ENCODE data around the gene DYNC2H1. TPM values are rescaled to one million over a fixed set of nuclear protein-coding genes. Genes with fewer than 3 reads are reported as not detected.

Gene DYNC2H1
- polyA plus RNA-seq, 1 donor (not counting 4 experiments of a cell fraction or from before 2014, with no cell fraction given) = 18.5 TPM

DNA sequence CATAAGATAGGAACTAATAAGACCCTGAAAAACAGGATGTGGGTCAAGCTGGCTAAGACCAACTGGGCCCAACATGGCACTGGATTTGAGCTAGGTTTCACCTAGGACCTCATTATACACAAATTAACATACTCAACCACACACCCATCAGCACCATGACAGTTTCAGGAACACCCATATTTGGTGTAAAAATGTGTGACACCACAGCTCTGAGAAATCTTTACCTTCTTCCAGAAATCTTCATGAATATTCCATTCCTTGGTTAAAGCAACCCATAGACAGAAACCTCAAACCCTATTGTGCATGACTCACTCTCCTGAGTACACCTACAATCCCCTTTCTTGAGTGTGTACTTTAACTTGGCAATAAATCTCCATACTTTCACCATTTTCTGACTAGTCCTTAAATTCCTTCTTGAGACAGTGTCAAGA is 378.8 kb downstream of the DYNC2H1 start:
- H3K4me3 ChIP-seq (ENCODE audit: control insufficient read depth in 2 of 3, extremely low read depth in 1 of 3, insufficient read depth in 2 of 3, low read depth in 1 of 3, low read length in 3 of 3) = no peak overlapping the region
- FAIRE-seq (no peak), DNase-seq (ENCODE audit: low read depth, low spot score) (peak; percentile 5)
- peaks cover 3% of the 10 kb centered on the region for H3K9me3 ChIP-seq (ENCODE audit: control insufficient read depth, low read depth, low read length)
- H3K27ac ChIP-seq (ENCODE audit: control insufficient read depth, insufficient read depth, low read length) = no peak overlapping the region
- H3K9ac ChIP-seq (ENCODE audit: control insufficient read depth, extremely low read depth, insufficient read depth, low read length) = no peak overlapping the region
- TF ChIP-seq, protein P1, sequence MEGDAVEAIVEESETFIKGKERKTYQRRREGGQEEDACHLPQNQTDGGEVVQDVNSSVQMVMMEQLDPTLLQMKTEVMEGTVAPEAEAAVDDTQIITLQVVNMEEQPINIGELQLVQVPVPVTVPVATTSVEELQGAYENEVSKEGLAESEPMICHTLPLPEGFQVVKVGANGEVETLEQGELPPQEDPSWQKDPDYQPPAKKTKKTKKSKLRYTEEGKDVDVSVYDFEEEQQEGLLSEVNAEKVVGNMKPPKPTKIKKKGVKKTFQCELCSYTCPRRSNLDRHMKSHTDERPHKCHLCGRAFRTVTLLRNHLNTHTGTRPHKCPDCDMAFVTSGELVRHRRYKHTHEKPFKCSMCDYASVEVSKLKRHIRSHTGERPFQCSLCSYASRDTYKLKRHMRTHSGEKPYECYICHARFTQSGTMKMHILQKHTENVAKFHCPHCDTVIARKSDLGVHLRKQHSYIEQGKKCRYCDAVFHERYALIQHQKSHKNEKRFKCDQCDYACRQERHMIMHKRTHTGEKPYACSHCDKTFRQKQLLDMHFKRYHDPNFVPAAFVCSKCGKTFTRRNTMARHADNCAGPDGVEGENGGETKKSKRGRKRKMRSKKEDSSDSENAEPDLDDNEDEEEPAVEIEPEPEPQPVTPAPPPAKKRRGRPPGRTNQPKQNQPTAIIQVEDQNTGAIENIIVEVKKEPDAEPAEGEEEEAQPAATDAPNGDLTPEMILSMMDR (optimal IDR thresholded peaks at IDR 0.05 in 1 of 3, IDR thresholded peaks at IDR 0.05 in 1 of 3, conservative IDR thresholded peaks at IDR 0.05 in 1 of 3; ENCODE audit: extremely low read depth in 1 of 3, insufficient read depth in 2 of 3, low read length in 3 of 3) = no peak
- TF ChIP-seq EZH2 (IDR thresholded peaks at IDR 0.05; ENCODE audit: low read length) = no peak
- H3K27me3 ChIP-seq (ENCODE audit: control insufficient read depth, extremely low read depth, insufficient read depth, low read length) = no peaks in the 10 kb centered on the region
- H3K4me1 ChIP-seq (ENCODE audit: control insufficient read depth, extremely low read depth, insufficient read depth, low read length) = peaks cover 4% of the 10 kb centered on the region
- H4K20me1 ChIP-seq (ENCODE audit: control insufficient read depth, extremely low read depth, insufficient read depth, low read length) = no peaks in the 10 kb centered on the region
- no peaks in the 10 kb centered on the region for H3K79me2 ChIP-seq (ENCODE audit: control insufficient read depth, insufficient read depth, low read length)
- dilution Hi-C loops (cut with MboI; ENCODE audit: extremely low pct_ligation_motif_present, low sequenced_read_pairs) = no loop called here
- H3K36me3 ChIP-seq (ENCODE audit: control insufficient read depth in 2 of 2, extremely low read depth in 1 of 2, insufficient read depth in 2 of 2, low read length in 2 of 2) = no peaks in the 10 kb centered on the region
- H3K4me2 ChIP-seq (ENCODE audit: control insufficient read depth, extremely low read depth, insufficient read depth, low read depth, low read length) = no peak overlapping the region
- no peaks in the 10 kb centered on the region for H3K9me1 ChIP-seq (ENCODE audit: control insufficient read depth, extremely low read depth, insufficient read depth, low read length)
- H2AFZ ChIP-seq (ENCODE audit: control insufficient read depth, low read length) = no peak overlapping the region

DNA sequence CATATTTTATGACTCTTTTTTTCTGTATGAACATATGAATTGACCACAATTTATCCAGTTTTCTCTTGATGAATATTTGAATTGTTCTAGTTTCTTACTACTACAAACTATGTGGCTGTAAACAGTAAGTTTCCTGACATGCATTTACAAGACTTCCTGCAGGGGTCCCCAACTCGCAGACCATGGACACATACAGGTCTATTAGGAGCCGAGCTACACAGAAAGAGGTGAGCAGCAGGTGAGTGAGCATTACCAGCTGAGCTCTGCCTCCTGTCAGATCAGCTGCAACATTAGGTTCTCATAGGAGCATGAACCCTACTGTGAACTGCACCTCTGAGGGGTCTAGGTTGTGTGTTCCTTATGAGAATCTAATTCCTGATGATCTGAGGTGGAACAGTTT is 379.4 kb downstream of the DYNC2H1 start:
- dilution Hi-C loops (cut with MboI; ENCODE audit: extremely low pct_ligation_motif_present, low sequenced_read_pairs) = no loop called here
- FAIRE-seq = no peak
- H3K79me2 ChIP-seq (ENCODE audit: control insufficient read depth, insufficient read depth, low read length) = no peaks in the 10 kb centered on the region
- H3K4me2 ChIP-seq (ENCODE audit: control insufficient read depth, extremely low read depth, insufficient read depth, low read depth, low read length) = no peak overlapping the region
- H3K27ac ChIP-seq (ENCODE audit: control insufficient read depth, insufficient read depth, low read length) = no peak overlapping the region
- H4K20me1 ChIP-seq (ENCODE audit: control insufficient read depth, extremely low read depth, insufficient read depth, low read length) = no peaks in the 10 kb centered on the region
- no peak for DNase-seq (ENCODE audit: low read depth, low spot score)
- H3K4me3 ChIP-seq (ENCODE audit: control insufficient read depth in 2 of 3, extremely low read depth in 1 of 3, insufficient read depth in 2 of 3, low read depth in 1 of 3, low read length in 3 of 3) = no peak overlapping the region
- no peaks in the 10 kb centered on the region for H3K9me1 ChIP-seq (ENCODE audit: control insufficient read depth, extremely low read depth, insufficient read depth, low read length)
- peaks cover 3% of the 10 kb centered on the region for H3K9me3 ChIP-seq (ENCODE audit: control insufficient read depth, low read depth, low read length)
- H3K4me1 ChIP-seq (ENCODE audit: control insufficient read depth, extremely low read depth, insufficient read depth, low read length) = peaks cover 4% of the 10 kb centered on the region
- no peak overlapping the region for H2AFZ ChIP-seq (ENCODE audit: control insufficient read depth, low read length)
- H3K9ac ChIP-seq (ENCODE audit: control insufficient read depth, extremely low read depth, insufficient read depth, low read length) = no peak overlapping the region
- TF ChIP-seq EZH2 (IDR thresholded peaks at IDR 0.05; ENCODE audit: low read length) = no peak
- TF ChIP-seq, protein P1 (optimal IDR thresholded peaks at IDR 0.05 in 1 of 3, IDR thresholded peaks at IDR 0.05 in 1 of 3, conservative IDR thresholded peaks at IDR 0.05 in 1 of 3; ENCODE audit: extremely low read depth in 1 of 3, insufficient read depth in 2 of 3, low read length in 3 of 3) = no peak
- no peaks in the 10 kb centered on the region for H3K36me3 ChIP-seq (ENCODE audit: control insufficient read depth in 2 of 2, extremely low read depth in 1 of 2, insufficient read depth in 2 of 2, low read length in 2 of 2)
- no peaks in the 10 kb centered on the region for H3K27me3 ChIP-seq (ENCODE audit: control insufficient read depth, extremely low read depth, insufficient read depth, low read length)
